Ishikawa (cell line): ENCODE measurements around the gene FAM222B.

Experiments
- CEBPB ChIP-seq: IDR thresholded peaks from 2 replicates; pipeline ENCODE4 v1.6.1; 2012
- CREB1 ChIP-seq: IDR thresholded peaks from 2 replicates; pipeline ENCODE4 v1.6.1; 2012; ENCODE audit warnings: low read depth
- EGR1 ChIP-seq: IDR thresholded peaks from 2 replicates; pipeline ENCODE4 v1.6.1; 2012
- EP300 ChIP-seq: IDR thresholded peaks from 2 replicates; pipeline ENCODE4 v1.6.1; 2012; ENCODE audit warnings: borderline replicate concordance
- FOXM1 ChIP-seq: IDR thresholded peaks from 2 replicates; pipeline ENCODE4 v1.6.1; 2012; ENCODE audit warnings: low read depth, borderline replicate concordance
- MAX ChIP-seq: IDR thresholded peaks from 2 replicates; pipeline ENCODE4 v1.6.1; 2012
- NFIC ChIP-seq: IDR thresholded peaks from 2 replicates; pipeline ENCODE4 v1.6.1; 2012
- RAD21 ChIP-seq: IDR thresholded peaks from 2 replicates; pipeline ENCODE4 v1.6.1; 2012; ENCODE audit warnings: low read depth
- REST ChIP-seq: IDR thresholded peaks from 2 replicates; pipeline ENCODE4 v1.6.1; 2012; ENCODE audit warnings: low read depth, mild to moderate bottlenecking
- TAF1 ChIP-seq: IDR thresholded peaks from 2 replicates; pipeline ENCODE4 v1.6.1; 2012; ENCODE audit warnings: low read depth, mild to moderate bottlenecking
- TCF12 ChIP-seq: IDR thresholded peaks from 2 replicates; pipeline ENCODE4 v1.6.1; 2012; ENCODE audit warnings: low read depth
- TEAD4 ChIP-seq: IDR thresholded peaks from 2 replicates; pipeline ENCODE4 v1.6.1; 2012
- USF1 ChIP-seq: IDR thresholded peaks from 2 replicates; pipeline ENCODE4 v1.6.1; 2012
- YY1 ChIP-seq: IDR thresholded peaks from 2 replicates; pipeline ENCODE4 v1.6.1; 2012; ENCODE audit warnings: low read depth
- ZBTB7A ChIP-seq: IDR thresholded peaks from 2 replicates; pipeline ENCODE4 v1.6.1; 2012; ENCODE audit warnings: low read depth

The FAM222B gene

GRCh38 chr17:28719021-28719433 lies 123.6 kb downstream of the FAM222B start:
- TF ChIP-seq REST: no peak

GRCh38 chr17:28718333-28719020 lies 124.1 kb downstream of the FAM222B start:
- TF ChIP-seq ZBTB7A (no peak), RAD21 (no peak), CEBPB (no peak), TEAD4 (no peak; the same call in 1 of the 2 replicates), REST (no peak), YY1 (no peak), MAX (no peak), EP300 (no peak), USF1 (no peak), TAF1 (no peak), CREB1 (no peak), TCF12 (no peak), FOXM1 (no peak), NFIC (no peak), EGR1 (no peak)

- TF ChIP-seq EGR1 (peak; percentile 93), TCF12 (peak; percentile 46; the same call in 1 of the 2 replicates), TAF1 (peak; percentile 72), EP300 (no peak; the same call in 1 of the 2 replicates), REST (no peak), TEAD4 (peak; percentile 72; the same call in 1 of the 2 replicates), CREB1 (no peak), RAD21 (no peak), USF1 (no peak), FOXM1 (no peak), NFIC (peak; percentile 73), MAX (peak; percentile 50; the same call in 1 of the 2 replicates), ZBTB7A (peak; percentile 99)
Observed at GRCh38 chr17:28717578-28718332, 124.8 kb downstream of the FAM222B start, which contains the start of gene RAB34. Gene RAB34, minus strand, starts transcription at chr17:28717868. Its CDS starts 602 bp downstream, at chr17:28717266.
